ENCODE measurements around the gene TTC9B.

Gene TTC9B

DNA sequence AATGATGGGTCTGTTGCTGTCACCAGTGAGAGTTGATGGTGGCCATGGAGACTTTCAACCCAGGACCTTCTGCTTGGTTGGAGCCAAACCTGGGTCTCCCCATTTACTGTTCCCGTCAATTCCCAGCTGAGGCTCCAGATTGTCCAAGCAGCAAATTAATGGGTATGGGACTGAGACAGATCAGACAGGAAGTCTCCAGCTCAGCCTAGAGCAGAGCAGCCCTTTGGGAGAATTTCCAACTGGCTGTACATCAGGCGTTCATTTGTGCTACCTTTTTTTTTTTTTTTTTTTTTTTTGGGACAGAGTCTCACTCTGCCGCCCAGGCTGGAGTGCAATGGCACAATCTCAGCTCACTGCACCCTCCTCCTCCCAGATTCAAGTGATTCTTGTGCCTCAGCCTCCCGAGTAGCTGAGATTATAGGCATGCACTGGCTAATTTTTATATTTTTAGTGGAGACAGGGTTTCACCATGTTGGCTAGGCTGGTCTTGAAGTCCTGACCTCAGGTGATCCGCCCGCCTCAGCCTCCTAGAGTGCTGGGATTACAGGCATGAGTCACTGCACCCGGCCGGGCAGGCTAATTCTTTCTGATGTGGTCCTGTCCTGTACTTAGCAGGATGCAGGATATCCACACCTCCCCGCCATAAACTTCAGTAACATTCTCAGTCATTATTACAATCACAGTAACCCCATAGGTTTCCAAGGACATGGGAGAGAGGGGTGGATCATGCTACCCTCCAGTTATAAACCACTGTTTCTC lies 17.7 kb downstream of the TTC9B start:
- H3K36me3 ChIP-seq (ENCODE audit: insufficient read depth, low read length) = peaks cover 11% of the 10 kb centered on the region
- no peak overlapping the region for H3K4me3 ChIP-seq (ENCODE audit: low read length)
- no peaks in the 10 kb centered on the region for H3K9me3 ChIP-seq (replicated peaks; ENCODE audit: low read length)
- no peak overlapping the region for H3K9ac ChIP-seq (ENCODE audit: low read depth, low read length)
- no peak overlapping the region for H3K4me2 ChIP-seq (ENCODE audit: low read length)
- peaks cover 3% of the 10 kb centered on the region for H3K4me1 ChIP-seq (ENCODE audit: control insufficient read depth, insufficient read depth, low read length)
- H3K27me3 ChIP-seq (ENCODE audit: control insufficient read depth, insufficient read depth, low read length) = no peaks in the 10 kb centered on the region

DNA sequence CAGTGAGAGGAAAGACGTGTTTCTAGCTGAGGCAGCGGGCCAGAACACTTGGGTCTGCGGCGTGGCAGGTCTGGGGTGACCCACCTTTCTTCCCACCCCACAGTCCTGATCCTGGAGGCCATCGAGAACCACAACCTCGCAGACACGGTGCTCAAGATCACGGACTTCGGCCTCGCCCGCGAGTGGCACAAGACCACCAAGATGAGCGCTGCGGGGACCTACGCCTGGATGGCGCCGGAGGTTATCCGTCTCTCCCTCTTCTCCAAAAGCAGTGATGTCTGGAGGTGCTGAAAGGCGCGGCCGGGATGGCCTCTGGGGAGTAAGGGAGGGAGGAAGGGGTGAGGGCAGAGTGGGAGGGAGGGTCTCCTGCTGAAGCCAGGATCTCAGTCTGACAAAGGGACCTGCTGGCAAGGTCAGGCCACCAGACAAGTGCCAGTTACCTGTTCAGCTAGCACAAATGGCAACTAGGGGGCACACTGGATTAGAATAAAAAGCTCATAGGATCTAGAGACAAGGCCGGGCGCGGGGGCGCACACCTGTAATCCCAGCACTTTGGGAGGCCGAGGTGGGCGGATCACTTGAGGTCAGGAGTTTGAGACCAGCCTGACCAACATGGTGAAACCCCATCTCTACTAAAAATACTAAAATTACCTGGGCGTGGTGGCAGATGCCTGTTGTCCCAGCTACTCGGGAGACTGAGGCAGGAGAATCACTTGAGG lies 19.8 kb downstream of the TTC9B start:
- H3K4me2 ChIP-seq (ENCODE audit: low read length) = no peak overlapping the region
- H3K9me3 ChIP-seq (replicated peaks; ENCODE audit: low read length) = no peaks in the 10 kb centered on the region
- H3K4me3 ChIP-seq (ENCODE audit: low read length) = no peak overlapping the region
- no peaks in the 10 kb centered on the region for H3K27me3 ChIP-seq (ENCODE audit: control insufficient read depth, insufficient read depth, low read length)
- no peak overlapping the region for H3K9ac ChIP-seq (ENCODE audit: low read depth, low read length)
- H3K36me3 ChIP-seq (ENCODE audit: insufficient read depth, low read length) = no peaks in the 10 kb centered on the region
- peaks cover 3% of the 10 kb centered on the region for H3K4me1 ChIP-seq (ENCODE audit: control insufficient read depth, insufficient read depth, low read length)

DNA sequence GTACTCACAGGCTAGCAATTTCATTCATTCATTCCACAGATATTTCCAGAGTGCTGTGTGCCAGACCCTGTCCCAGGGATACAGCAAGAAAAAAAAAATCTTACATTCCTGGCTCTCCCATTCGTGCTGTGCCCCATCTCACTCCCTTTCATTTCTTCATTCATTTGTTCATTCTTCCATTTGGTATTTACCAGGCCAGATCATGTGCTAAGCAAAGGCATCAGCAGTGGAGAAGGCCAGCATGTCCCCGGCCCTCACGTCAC lies 24.7 kb downstream of the TTC9B start:
- H3K9ac ChIP-seq (ENCODE audit: low read depth, low read length) = no peak overlapping the region
- H3K27me3 ChIP-seq (ENCODE audit: control insufficient read depth, insufficient read depth, low read length) = no peaks in the 10 kb centered on the region
- peaks cover 11% of the 10 kb centered on the region for H3K4me1 ChIP-seq (ENCODE audit: control insufficient read depth, insufficient read depth, low read length)
- no peak overlapping the region for H3K4me3 ChIP-seq (ENCODE audit: low read length)
- no peaks in the 10 kb centered on the region for H3K36me3 ChIP-seq (ENCODE audit: insufficient read depth, low read length)
- no peak overlapping the region for H3K4me2 ChIP-seq (ENCODE audit: low read length)
- H3K9me3 ChIP-seq (replicated peaks; ENCODE audit: low read length) = no peaks in the 10 kb centered on the region

- Histone ChIP-seq H3K9me3 (replicated peaks; ENCODE audit: low read length) (no peaks in the 10 kb centered on the region), H3K27me3 (ENCODE audit: control insufficient read depth, insufficient read depth, low read length) (no peaks in the 10 kb centered on the region), H3K36me3 (ENCODE audit: insufficient read depth, low read length) (no peaks in the 10 kb centered on the region), H3K9ac (ENCODE audit: low read depth, low read length) (no peak overlapping the region), H3K4me2 (ENCODE audit: low read length) (peak overlapping the region; percentile 97), H3K4me3 (ENCODE audit: low read length) (peak overlapping the region; percentile 89), H3K4me1 (ENCODE audit: control insufficient read depth, insufficient read depth, low read length) (peaks cover 11% of the 10 kb centered on the region)
Observed at GRCh38 chr19:40192758-40193586, 25.2 kb downstream of the TTC9B start.

- peaks cover 11% of the 10 kb centered on the region for H3K4me1 ChIP-seq (ENCODE audit: control insufficient read depth, insufficient read depth, low read length)
- H3K27me3 ChIP-seq (ENCODE audit: control insufficient read depth, insufficient read depth, low read length) = no peaks in the 10 kb centered on the region
- H3K36me3 ChIP-seq (ENCODE audit: insufficient read depth, low read length) = no peaks in the 10 kb centered on the region
- H3K4me3 ChIP-seq (ENCODE audit: low read length) = peak overlapping the region; percentile 89
- H3K9ac ChIP-seq (ENCODE audit: low read depth, low read length) = peak overlapping the region; percentile 91
- no peaks in the 10 kb centered on the region for H3K9me3 ChIP-seq (replicated peaks; ENCODE audit: low read length)
- H3K4me2 ChIP-seq (ENCODE audit: low read length) = peak overlapping the region; percentile 97
Observed at GRCh38 chr19:40191836-40192646, 26.1 kb downstream of the TTC9B start.

DNA sequence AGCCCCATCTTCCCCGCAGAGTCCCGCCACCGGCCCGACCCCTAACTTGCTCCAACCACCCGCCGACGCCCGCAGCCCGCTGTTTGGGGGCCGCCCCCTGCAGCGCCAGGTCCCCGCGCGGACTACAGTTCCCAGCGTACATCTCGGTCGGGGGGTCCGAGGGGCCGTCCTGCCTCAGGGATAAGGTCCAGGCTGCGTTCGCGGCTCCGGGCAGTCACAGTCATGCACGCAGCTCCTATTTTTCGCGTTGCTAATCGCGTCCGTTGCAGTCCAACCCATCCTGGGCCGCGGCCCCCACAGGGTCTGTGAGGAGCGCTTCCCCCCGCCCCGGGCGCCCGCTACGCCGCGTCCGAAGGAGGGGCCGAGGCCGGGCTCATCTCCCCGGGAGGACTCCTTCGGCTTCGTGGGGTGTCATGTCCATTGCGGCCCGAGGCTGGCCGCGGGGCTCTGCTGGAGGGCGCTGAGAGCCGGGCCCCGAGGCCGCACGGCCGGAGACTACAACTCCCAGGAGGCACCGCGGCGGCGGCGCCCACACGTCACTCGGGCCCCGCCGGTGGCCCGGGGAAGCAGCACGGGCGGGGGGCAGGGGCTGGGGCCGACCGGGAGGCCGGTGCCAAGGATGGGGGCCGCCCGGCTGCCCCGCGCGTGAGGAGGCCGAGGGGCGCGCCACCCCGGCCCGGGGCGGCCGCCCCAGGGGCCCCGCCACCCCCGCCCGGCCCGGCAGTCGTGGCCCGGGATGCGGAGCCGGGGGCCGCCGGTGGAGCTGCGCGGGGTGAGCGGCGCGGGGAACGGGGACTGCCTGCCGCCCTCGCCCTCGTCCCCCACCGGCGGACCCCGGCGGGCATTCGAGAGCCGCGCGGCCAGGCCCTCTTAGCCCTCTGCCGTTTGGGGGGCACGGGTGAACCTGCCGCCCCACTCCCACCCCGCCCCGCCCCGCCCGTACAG lies 27.0 kb downstream of the TTC9B start, which contains the start of gene MAP3K10:
MAP3K10 (plus strand) TSS at position 536 of the 945 bp plus-strand sequence. CDS start 606 bp downstream, outside the sequence.
- peak within 1 kb of the TSS; percentile 91 for H3K9ac ChIP-seq (ENCODE audit: low read depth, low read length)
- no peaks in the 10 kb centered on the region for H3K9me3 ChIP-seq (replicated peaks; ENCODE audit: low read length)
- no peaks in the 10 kb centered on the region for H3K27me3 ChIP-seq (ENCODE audit: control insufficient read depth, insufficient read depth, low read length)
- peak within 1 kb of the TSS; percentile 89 for H3K4me3 ChIP-seq (ENCODE audit: low read length)
- peaks cover 11% of the 10 kb centered on the region for H3K4me1 ChIP-seq (ENCODE audit: control insufficient read depth, insufficient read depth, low read length)
- H3K4me2 ChIP-seq (ENCODE audit: low read length) = peak within 1 kb of the TSS; percentile 97
- H3K36me3 ChIP-seq (ENCODE audit: insufficient read depth, low read length) = no peaks in the 10 kb centered on the region

- Histone ChIP-seq H3K4me2 (ENCODE audit: low read length) (no peak overlapping the region), H3K9me3 (replicated peaks; ENCODE audit: low read length) (no peaks in the 10 kb centered on the region), H3K36me3 (ENCODE audit: insufficient read depth, low read length) (no peaks in the 10 kb centered on the region), H3K9ac (ENCODE audit: low read depth, low read length) (no peak overlapping the region), H3K27me3 (ENCODE audit: control insufficient read depth, insufficient read depth, low read length) (no peaks in the 10 kb centered on the region), H3K4me3 (ENCODE audit: low read length) (no peak overlapping the region), H3K4me1 (ENCODE audit: control insufficient read depth, insufficient read depth, low read length) (no peaks in the 10 kb centered on the region)
Observed at GRCh38 chr19:40184273-40184672, 33.9 kb downstream of the TTC9B start.

- Histone ChIP-seq H3K9me3 (replicated peaks; ENCODE audit: low read length) (no peaks in the 10 kb centered on the region), H3K36me3 (ENCODE audit: insufficient read depth, low read length) (no peaks in the 10 kb centered on the region), H3K4me2 (ENCODE audit: low read length) (no peak overlapping the region), H3K4me1 (ENCODE audit: control insufficient read depth, insufficient read depth, low read length) (no peaks in the 10 kb centered on the region), H3K4me3 (ENCODE audit: low read length) (no peak overlapping the region), H3K9ac (ENCODE audit: low read depth, low read length) (no peak overlapping the region), H3K27me3 (ENCODE audit: control insufficient read depth, insufficient read depth, low read length) (peaks cover 3% of the 10 kb centered on the region)
Observed at GRCh38 chr19:40178756-40179155, 39.4 kb downstream of the TTC9B start.

DNA sequence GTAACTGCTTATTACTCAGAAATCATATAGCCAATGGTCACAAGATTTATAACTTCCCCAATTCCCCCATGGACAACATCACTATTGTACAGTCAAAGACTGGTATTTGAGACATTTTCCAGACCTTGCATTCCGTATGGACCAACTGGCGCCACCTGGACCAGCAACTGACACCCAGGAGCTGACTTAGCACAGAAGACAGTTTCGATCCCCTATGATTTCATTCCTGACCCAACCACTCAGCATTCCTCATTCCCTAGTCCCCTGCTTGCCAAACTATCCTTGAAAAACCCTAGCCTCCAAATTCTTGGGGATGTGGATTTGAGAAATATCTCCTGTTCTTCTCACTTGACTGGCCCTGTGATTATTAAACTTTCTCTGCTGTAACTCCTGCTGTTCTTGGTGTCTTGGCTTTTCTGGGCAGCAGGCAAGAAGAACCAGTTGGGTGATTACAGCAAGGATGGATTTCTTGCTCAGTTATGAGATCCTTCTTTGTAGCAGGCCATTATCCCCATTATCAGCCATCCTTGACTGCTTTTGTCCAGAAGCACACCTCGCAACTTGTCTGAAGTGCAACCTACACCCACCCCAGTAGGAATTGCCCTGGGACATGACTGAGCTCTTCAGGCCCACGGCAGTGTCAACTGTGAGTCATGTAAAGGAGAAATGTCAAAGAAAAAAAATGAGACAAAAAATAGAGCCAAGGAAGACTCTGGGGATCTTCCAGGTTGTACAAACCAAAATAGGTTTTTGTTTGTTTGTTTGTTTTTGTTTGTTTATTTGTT lies 40.7 kb downstream of the TTC9B start:
- Histone ChIP-seq H3K9me3 (replicated peaks; ENCODE audit: low read length) (no peaks in the 10 kb centered on the region), H3K4me2 (ENCODE audit: low read length) (no peak overlapping the region), H3K27me3 (ENCODE audit: control insufficient read depth, insufficient read depth, low read length) (peaks cover 3% of the 10 kb centered on the region), H3K9ac (ENCODE audit: low read depth, low read length) (no peak overlapping the region), H3K36me3 (ENCODE audit: insufficient read depth, low read length) (no peaks in the 10 kb centered on the region), H3K4me3 (ENCODE audit: low read length) (no peak overlapping the region), H3K4me1 (ENCODE audit: control insufficient read depth, insufficient read depth, low read length) (no peaks in the 10 kb centered on the region)

- Histone ChIP-seq H3K36me3 (ENCODE audit: insufficient read depth, low read length) (no peaks in the 10 kb centered on the region), H3K9ac (ENCODE audit: low read depth, low read length) (no peak overlapping the region), H3K9me3 (replicated peaks; ENCODE audit: low read length) (no peaks in the 10 kb centered on the region), H3K4me1 (ENCODE audit: control insufficient read depth, insufficient read depth, low read length) (no peaks in the 10 kb centered on the region), H3K4me3 (ENCODE audit: low read length) (no peak overlapping the region), H3K4me2 (ENCODE audit: low read length) (no peak overlapping the region), H3K27me3 (ENCODE audit: control insufficient read depth, insufficient read depth, low read length) (peaks cover 3% of the 10 kb centered on the region)
Observed at GRCh38 chr19:40175820-40176219, 42.4 kb downstream of the TTC9B start.
